Prostate gland (tissue), 2 donors: ENCODE results near the gene FCAR. TPM values are rescaled to one million over a fixed set of nuclear protein-coding genes. Genes with fewer than 3 reads are reported as not detected.
"Not testable (repeated sequence)": the region's sequence is repeated elsewhere in the genome, so short reads cannot be mapped to it uniquely, and the experiment has no call there.

Experiments used
- DNase-seq: peaks from one replicate; pipeline ENCODE4 v3.0.0-alpha.2; 2019; ENCODE audit warnings: low spot score
- H3K27ac ChIP-seq, 2 donors: fragments of 200-600 bp; sonication (generic); 2 replicates each; pipeline ENCODE4 v1.5.1; 2017 to 2019
- H3K27me3 ChIP-seq: fragments of 200-600 bp; sonication (generic); replicated peaks from 2 replicates; pipeline ENCODE4 v1.5.1; 2019; ENCODE audit not compliant: insufficient read depth
- H3K36me3 ChIP-seq, 2 donors: fragments of 200-600 bp; sonication (generic); 1 replicate in 1 of 2; 2 replicates in 1 of 2; pipeline versions ENCODE4 v1.5.1 to v1.8.1; 2017 to 2019
- H3K4me1 ChIP-seq: fragments of 200-600 bp; sonication (generic); replicated peaks from 2 replicates; pipeline ENCODE4 v1.5.1; 2019
- H3K4me3 ChIP-seq, 2 donors: fragments of 200-600 bp; sonication (generic); 2 replicates each; pipeline ENCODE4 v1.5.1; 2017 to 2019
- H3K9me3 ChIP-seq: fragments of 200-600 bp; sonication (generic); 2 replicates; pipeline ENCODE4 v1.5.1; 2017
- CTCF ChIP-seq, 4 experiments: fragments of 200-600 bp in 2 of 4; fragments of 450-650 bp in 2 of 4; sonication (generic) in 2 of 4; IDR thresholded peaks; 1 replicate in 3 of 4; 2 replicates in 1 of 4; pipeline ENCODE4 v1.5.1; 2016 to 2019; ENCODE audit warnings: antibody characterized with exemption in 4 of 4, mild to moderate bottlenecking in 2 of 4, moderate library complexity in 2 of 4
- POLR2A ChIP-seq: fragments of 450-650 bp; IDR thresholded peaks from one replicate; pipeline ENCODE4 v1.6.1; 2016; ENCODE audit warnings: antibody characterized with exemption, mild to moderate bottlenecking
- POLR2AphosphoS5 ChIP-seq: sonication (generic); formaldehyde crosslinking; IDR thresholded peaks from one replicate; pipeline ENCODE4 v1.6.1; 2017; ENCODE audit warnings: antibody characterized with exemption
- WGBS: methylation state at CpG from one replicate; pipeline ENCODE4 v1.1.5; 2018; 5-methylcytosine and 5-hydroxymethylcytosine counted together
- intact Hi-C: fragments of 100-400 bp; cut with DNase I; formaldehyde crosslinking; loops from one replicate; pipeline ENCODE4 v1.14.2; 2022
- total RNA-seq, 2 donors: library from RNA; depleted of rRNA; stranded (reverse); fragments of >200 nt; gene quantifications; one replicate each; pipeline ENCODE4 v1.1.0, GENCODE V29; 2016

FCAR gene
- total RNA-seq, 2 donors from 2014 or later = not detected

DNA sequence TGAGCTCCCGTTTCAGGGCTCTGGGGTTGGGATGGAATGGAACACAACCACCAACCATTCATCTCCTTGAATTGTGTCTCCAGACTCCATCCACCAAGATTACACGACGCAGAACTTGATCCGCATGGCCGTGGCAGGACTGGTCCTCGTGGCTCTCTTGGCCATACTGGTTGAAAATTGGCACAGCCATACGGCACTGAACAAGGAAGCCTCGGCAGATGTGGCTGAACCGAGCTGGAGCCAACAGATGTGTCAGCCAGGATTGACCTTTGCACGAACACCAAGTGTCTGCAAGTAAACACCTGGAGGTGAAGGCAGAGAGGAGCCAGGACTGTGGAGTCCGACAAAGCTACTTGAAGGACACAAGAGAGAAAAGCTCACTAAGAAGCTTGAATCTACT is 15.5 kb downstream of the FCAR start:
- Histone ChIP-seq H3K27me3 (no peaks in the 10 kb centered on the region), H3K36me3 (no peaks in the 10 kb centered on the region), H3K9me3 (no peaks in the 10 kb centered on the region), H3K4me1 (no peaks in the 10 kb centered on the region), H3K4me3 (no peak overlapping the region), H3K27ac (no peak overlapping the region)
- intact Hi-C loops = no loop called here
- no peak for TF ChIP-seq POLR2AphosphoS5
- TF ChIP-seq CTCF (IDR thresholded peaks at IDR 0.05) = no peak
- TF ChIP-seq POLR2A = no peak
- no peak for DNase-seq
- WGBS = 90% methylated on average over 11 of the region's 11 CpGs

DNA sequence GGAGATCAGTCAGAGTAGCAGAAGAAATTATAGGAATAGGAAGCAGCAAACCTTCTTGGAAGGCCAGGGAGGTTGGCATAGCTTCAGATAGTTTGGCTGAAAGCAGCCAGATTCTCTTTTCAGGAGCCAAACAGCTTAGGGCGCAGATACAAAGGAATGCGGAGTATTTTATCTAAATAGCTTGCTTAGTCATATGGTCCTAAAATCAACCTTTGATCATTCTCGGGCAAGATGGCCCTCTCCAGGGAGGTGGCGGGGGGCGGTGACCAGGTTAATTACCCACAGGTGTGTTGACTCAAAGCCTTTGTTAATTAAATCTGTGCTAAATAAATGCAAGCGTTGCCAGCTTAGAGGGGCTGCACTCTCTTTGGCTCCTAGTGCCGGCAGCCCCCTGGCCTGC is 19.4 kb downstream of the FCAR start:
- no peak overlapping the region for H3K27ac ChIP-seq
- no peaks in the 10 kb centered on the region for H3K9me3 ChIP-seq
- intact Hi-C loops = no loop called here
- no peaks in the 10 kb centered on the region for H3K4me1 ChIP-seq
- TF ChIP-seq CTCF (IDR thresholded peaks at IDR 0.05) (no peak), POLR2AphosphoS5 (no peak), POLR2A (no peak)
- no peak for DNase-seq
- WGBS = 19% methylated on average over 7 of the region's 7 CpGs
- H3K36me3 ChIP-seq = no peaks in the 10 kb centered on the region
- H3K4me3 ChIP-seq = no peak overlapping the region
- H3K27me3 ChIP-seq = no peaks in the 10 kb centered on the region

GRCh38 chr19:54894106-54894505 is 20.1 kb downstream of the FCAR start:
- H3K4me3 ChIP-seq, H3K27ac ChIP-seq, H3K27me3 ChIP-seq, H3K4me1 ChIP-seq, DNase-seq, intact Hi-C loops, H3K9me3 ChIP-seq, H3K36me3 ChIP-seq: not testable (repeated sequence)
- whole genome bisulfite sequencing = 92% methylated on average over 16 of the region's 16 CpGs

DNA sequence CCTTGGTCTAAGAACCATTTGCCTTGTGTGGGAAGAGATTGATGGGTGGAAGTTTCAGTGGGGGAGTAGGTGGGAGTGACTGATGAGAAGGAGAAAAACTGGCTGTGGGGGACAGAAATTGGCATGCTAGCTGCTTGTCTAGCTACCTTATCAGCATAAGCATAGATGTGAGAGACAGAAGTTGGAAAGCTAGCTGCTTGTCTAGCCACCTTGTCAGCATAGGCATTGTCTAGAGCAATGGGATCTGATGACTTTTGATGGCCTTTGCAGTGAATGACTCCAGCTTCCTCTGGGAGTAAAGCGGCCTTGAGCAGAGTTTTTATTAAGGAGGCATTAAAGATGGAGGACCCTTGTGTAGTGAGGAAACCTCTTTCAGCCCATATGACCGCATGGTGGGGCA is 22.0 kb downstream of the FCAR start:
- intact Hi-C loops = no loop called here
- H3K36me3 ChIP-seq = no peaks in the 10 kb centered on the region
- no peak for DNase-seq
- H3K27ac ChIP-seq = no peak overlapping the region
- no peak overlapping the region for H3K4me3 ChIP-seq
- no peaks in the 10 kb centered on the region for H3K27me3 ChIP-seq
- H3K9me3 ChIP-seq = no peaks in the 10 kb centered on the region
- TF ChIP-seq POLR2A (no peak), POLR2AphosphoS5 (no peak), CTCF (IDR thresholded peaks at IDR 0.05) (no peak)
- WGBS = 88% methylated on average over 2 of the region's 2 CpGs
- no peaks in the 10 kb centered on the region for H3K4me1 ChIP-seq

- H3K36me3 ChIP-seq, H3K4me1 ChIP-seq, H3K27ac ChIP-seq, DNase-seq, H3K27me3 ChIP-seq, intact Hi-C loops, H3K9me3 ChIP-seq, H3K4me3 ChIP-seq: not testable (repeated sequence)
- WGBS = 53% methylated on average over 7 of the region's 7 CpGs
Observed at GRCh38 chr19:54898685-54899084, 24.6 kb downstream of the FCAR start.

GRCh38 chr19:54899646-54900045 is 25.6 kb downstream of the FCAR start:
- H3K4me1 ChIP-seq, H3K36me3 ChIP-seq, H3K27ac ChIP-seq, DNase-seq, H3K9me3 ChIP-seq, intact Hi-C loops, H3K4me3 ChIP-seq, H3K27me3 ChIP-seq: not testable (repeated sequence)
- WGBS = 86% methylated on average over 9 of the region's 9 CpGs

DNA sequence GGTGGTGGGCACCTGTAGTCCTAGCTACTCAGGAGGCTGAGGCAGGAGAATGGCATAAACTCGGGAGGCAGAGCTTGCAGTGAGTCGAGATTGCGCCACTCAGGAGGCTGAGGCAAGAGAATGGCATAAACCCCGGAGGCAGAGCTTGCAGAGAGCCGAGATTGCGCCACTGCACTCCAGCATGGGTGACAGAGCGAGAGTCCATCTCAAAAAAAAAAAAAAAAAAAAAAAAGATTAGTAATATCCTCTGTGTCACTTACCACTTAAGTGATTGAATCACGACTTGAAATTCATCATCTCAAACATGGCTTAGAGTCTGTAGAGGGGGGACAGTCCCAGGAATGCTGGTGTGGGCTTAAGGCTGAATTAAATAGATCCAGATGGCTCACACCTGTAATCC is 27.1 kb downstream of the FCAR start:
- H3K4me3 ChIP-seq, intact Hi-C loops, H3K4me1 ChIP-seq, H3K36me3 ChIP-seq, DNase-seq, H3K27ac ChIP-seq, H3K27me3 ChIP-seq, H3K9me3 ChIP-seq: not testable (repeated sequence)
- WGBS = 84% methylated on average over 8 of the region's 8 CpGs
